ENCODE measurements around the gene NABP2. TPM values are rescaled to one million over a fixed set of nuclear protein-coding genes. Genes with fewer than 3 reads are reported as not detected.

Gene NABP2
- polyA plus RNA-seq, 2 of the 4 experiments (the other 2 are of a cell fraction), result 64.1 to 86.7 TPM

DNA sequence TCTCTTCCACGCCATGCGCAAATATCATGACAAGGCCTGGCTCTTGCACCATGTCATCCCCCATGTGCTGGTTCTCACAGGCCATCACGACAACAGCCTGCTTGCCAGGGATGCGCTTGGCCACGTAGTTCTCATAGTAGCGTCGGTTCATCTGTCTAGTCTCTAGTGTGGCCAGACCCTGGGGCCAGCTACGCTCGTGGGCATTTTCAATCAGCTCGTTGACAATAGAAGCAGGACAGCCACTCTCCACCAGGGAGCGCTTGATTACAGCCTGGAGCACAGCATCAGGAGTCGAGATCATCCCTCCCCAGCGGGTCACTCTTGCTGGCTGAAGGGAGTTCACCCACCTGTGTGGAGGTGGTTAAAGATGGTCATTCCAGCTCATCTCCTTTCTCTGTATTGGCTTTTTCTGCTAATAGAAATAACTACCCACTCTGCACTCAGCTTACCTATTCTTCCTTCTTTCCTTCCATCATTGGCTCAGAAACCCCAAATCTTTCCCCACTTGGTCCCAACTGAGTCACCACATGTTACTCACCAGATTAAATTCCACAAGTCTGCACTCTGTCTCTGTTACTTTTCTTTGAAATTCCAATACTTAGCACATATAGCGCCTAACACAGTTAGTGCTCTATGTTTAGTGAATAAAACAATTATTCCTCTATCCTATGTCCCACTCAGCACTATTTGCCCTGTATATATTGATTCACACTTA is 17.5 kb upstream of the NABP2 start:
- Histone ChIP-seq H3K4me3 (no peak overlapping the region), H3K4me1 (no peaks in the 10 kb centered on the region), H3K9me3 (no peaks in the 10 kb centered on the region), H3K4me2 (no peak overlapping the region), H3K27ac (no peak overlapping the region)
- ATAC-seq, result peak; percentile 94 to 96
- WGBS (ENCODE audit: missing lambda C conversion rate), result 63% methylated on average over 14 of the region's 14 CpGs
- ChIA-PET CTCF (interaction anchor here (0.6 to 6.1 kb wide), 27 partner anchors 10 to 373 kb away, joined by 3 to 77 read pairs (median 4); partner anchors contain the start of genes ANKRD52, RNF41, SMARCC2 and SPRYD4), POLR2A (interaction anchor here (3.4 kb wide), 1 partner anchor 15 kb away, joined by 34 read pairs; the partner anchor contains the start of gene RNF41)
- no peak for TF ChIP-seq GATA3 (IDR thresholded peaks at IDR 0.05; ENCODE audit: borderline replicate concordance)
- TF ChIP-seq CHD4 (IDR thresholded peaks at IDR 0.05; ENCODE audit: borderline replicate concordance), result no peak
- peak; percentile 45 to 68; a peak in 4 of 5 replicates for TF ChIP-seq RAD21 (conservative IDR thresholded peaks at IDR 0.05 in 1 of 2, IDR thresholded peaks at IDR 0.05 in 1 of 2)
- TF ChIP-seq, protein P1, sequence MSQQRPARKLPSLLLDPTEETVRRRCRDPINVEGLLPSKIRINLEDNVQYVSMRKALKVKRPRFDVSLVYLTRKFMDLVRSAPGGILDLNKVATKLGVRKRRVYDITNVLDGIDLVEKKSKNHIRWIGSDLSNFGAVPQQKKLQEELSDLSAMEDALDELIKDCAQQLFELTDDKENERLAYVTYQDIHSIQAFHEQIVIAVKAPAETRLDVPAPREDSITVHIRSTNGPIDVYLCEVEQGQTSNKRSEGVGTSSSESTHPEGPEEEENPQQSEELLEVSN (IDR thresholded peaks at IDR 0.05; ENCODE audit: borderline replicate concordance, low read depth), result no peak
- TF ChIP-seq PHF8 (IDR thresholded peaks at IDR 0.05; ENCODE audit: borderline replicate concordance, low read depth), result no peak
- TF ChIP-seq SMC3 (IDR thresholded peaks at IDR 0.05), result peak; percentile 46; the same call in 2 of the 3 replicates
- TF ChIP-seq HDAC2 (IDR thresholded peaks at IDR 0.05), result no peak
- no peak for TF ChIP-seq FOXS1 (CRISPR knock-in tag; IDR thresholded peaks at IDR 0.05)
- TF ChIP-seq RFX5 (IDR thresholded peaks at IDR 0.05), result no peak
- TF ChIP-seq ESRRA (IDR thresholded peaks at IDR 0.05; ENCODE audit: borderline replicate concordance, low read length), result no peak
- TF ChIP-seq, protein P2, sequence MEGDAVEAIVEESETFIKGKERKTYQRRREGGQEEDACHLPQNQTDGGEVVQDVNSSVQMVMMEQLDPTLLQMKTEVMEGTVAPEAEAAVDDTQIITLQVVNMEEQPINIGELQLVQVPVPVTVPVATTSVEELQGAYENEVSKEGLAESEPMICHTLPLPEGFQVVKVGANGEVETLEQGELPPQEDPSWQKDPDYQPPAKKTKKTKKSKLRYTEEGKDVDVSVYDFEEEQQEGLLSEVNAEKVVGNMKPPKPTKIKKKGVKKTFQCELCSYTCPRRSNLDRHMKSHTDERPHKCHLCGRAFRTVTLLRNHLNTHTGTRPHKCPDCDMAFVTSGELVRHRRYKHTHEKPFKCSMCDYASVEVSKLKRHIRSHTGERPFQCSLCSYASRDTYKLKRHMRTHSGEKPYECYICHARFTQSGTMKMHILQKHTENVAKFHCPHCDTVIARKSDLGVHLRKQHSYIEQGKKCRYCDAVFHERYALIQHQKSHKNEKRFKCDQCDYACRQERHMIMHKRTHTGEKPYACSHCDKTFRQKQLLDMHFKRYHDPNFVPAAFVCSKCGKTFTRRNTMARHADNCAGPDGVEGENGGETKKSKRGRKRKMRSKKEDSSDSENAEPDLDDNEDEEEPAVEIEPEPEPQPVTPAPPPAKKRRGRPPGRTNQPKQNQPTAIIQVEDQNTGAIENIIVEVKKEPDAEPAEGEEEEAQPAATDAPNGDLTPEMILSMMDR (IDR thresholded peaks at IDR 0.05), result peak; percentile 61
- no peak for TF ChIP-seq ZNF302 (CRISPR knock-in tag; IDR thresholded peaks at IDR 0.05)
- no peak for TF ChIP-seq SREBF2 (IDR thresholded peaks at IDR 0.05)
- TF ChIP-seq HEYL (CRISPR knock-in tag; IDR thresholded peaks at IDR 0.05), result no peak
- TF ChIP-seq, protein P3, sequence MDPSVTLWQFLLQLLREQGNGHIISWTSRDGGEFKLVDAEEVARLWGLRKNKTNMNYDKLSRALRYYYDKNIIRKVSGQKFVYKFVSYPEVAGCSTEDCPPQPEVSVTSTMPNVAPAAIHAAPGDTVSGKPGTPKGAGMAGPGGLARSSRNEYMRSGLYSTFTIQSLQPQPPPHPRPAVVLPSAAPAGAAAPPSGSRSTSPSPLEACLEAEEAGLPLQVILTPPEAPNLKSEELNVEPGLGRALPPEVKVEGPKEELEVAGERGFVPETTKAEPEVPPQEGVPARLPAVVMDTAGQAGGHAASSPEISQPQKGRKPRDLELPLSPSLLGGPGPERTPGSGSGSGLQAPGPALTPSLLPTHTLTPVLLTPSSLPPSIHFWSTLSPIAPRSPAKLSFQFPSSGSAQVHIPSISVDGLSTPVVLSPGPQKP (IDR thresholded peaks at IDR 0.05; ENCODE audit: low read depth, low read length), result no peak
- no peak for TF ChIP-seq JUNB (IDR thresholded peaks at IDR 0.05)
- FAIRE-seq, result no peak
- DNase-seq (ENCODE audit: low read depth in 1 of 2, low spot score in 1 of 2), result peak; percentile 72 to 74

DNA sequence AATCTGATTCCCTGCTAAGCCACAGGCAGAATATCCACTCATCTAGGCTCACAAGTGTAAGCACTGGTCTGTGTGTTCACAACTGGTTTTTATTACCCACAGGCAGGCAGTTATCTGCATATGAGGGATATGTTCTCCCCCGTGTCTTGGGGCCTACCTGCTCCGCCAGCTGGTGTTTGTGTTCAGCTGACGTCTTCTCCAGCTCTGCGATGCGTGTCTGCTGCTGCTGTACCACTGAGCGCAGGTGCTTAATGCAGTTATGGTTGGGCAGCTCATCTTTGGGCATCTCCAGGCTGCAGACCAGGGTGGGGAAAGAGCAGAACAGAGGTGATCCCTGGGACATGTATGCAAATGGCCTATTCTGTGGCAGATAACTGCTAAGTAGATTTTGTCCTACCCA is 16.1 kb upstream of the NABP2 start:
- Histone ChIP-seq H3K4me2 (no peak overlapping the region), H3K4me1 (no peaks in the 10 kb centered on the region), H3K9me3 (no peaks in the 10 kb centered on the region), H3K27ac (no peak overlapping the region), H3K4me3 (no peak overlapping the region)
- CTCF ChIA-PET, result interaction anchor here (0.8 to 6.1 kb wide), 9 partner anchors 9 to 306 kb away, joined by 3 to 77 read pairs (median 5); partner anchors contain the start of genes ANKRD52, COQ10A, RNF41 and SMARCC2
- no peak for DNase-seq (ENCODE audit: low read depth in 1 of 2, low spot score in 1 of 2)
- POLR2A ChIA-PET, result interaction anchor here (0.6 to 3.4 kb wide), 2 partner anchors 14 to 417 kb away, joined by 3 to 34 read pairs; partner anchors contain the start of gene RNF41
- TF ChIP-seq ZSCAN20 (CRISPR knock-in tag; IDR thresholded peaks at IDR 0.05), result no peak
- no peak for TF ChIP-seq MAFK (IDR thresholded peaks at IDR 0.05; ENCODE audit: partially characterized antibody)
- TF ChIP-seq, protein P4, sequence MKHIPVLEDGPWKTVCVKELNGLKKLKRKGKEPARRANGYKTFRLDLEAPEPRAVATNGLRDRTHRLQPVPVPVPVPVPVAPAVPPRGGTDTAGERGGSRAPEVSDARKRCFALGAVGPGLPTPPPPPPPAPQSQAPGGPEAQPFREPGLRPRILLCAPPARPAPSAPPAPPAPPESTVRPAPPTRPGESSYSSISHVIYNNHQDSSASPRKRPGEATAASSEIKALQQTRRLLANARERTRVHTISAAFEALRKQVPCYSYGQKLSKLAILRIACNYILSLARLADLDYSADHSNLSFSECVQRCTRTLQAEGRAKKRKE (CRISPR knock-in tag; IDR thresholded peaks at IDR 0.05; ENCODE audit: low read depth), result no peak
- TF ChIP-seq POLR2A (IDR thresholded peaks at IDR 0.05; ENCODE audit: low read length), result no peak
- TF ChIP-seq, protein P5, sequence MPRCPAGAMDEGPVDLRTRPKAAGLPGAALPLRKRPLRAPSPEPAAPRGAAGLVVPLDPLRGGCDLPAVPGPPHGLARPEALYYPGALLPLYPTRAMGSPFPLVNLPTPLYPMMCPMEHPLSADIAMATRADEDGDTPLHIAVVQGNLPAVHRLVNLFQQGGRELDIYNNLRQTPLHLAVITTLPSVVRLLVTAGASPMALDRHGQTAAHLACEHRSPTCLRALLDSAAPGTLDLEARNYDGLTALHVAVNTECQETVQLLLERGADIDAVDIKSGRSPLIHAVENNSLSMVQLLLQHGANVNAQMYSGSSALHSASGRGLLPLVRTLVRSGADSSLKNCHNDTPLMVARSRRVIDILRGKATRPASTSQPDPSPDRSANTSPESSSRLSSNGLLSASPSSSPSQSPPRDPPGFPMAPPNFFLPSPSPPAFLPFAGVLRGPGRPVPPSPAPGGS (IDR thresholded peaks at IDR 0.05), result no peak
- TF ChIP-seq BHLHE40 (IDR thresholded peaks at IDR 0.05; ENCODE audit: low read depth, low read length), result no peak
- no peak for TF ChIP-seq HOXB5 (CRISPR knock-in tag; IDR thresholded peaks at IDR 0.05)
- no peak for TF ChIP-seq RCOR1 (IDR thresholded peaks at IDR 0.05; ENCODE audit: low read depth, low read length)
- TF ChIP-seq, protein P3 (IDR thresholded peaks at IDR 0.05; ENCODE audit: low read depth, low read length), result no peak
- TF ChIP-seq GATA3 (IDR thresholded peaks at IDR 0.05; ENCODE audit: borderline replicate concordance), result no peak
- TF ChIP-seq RNF2 (IDR thresholded peaks at IDR 0.05; ENCODE audit: borderline replicate concordance, low read depth), result no peak
- no peak for TF ChIP-seq CHD2 (IDR thresholded peaks at IDR 0.05; ENCODE audit: low read length, partially characterized antibody)
- TF ChIP-seq CHD4 (IDR thresholded peaks at IDR 0.05; ENCODE audit: borderline replicate concordance), result no peak
- TF ChIP-seq KDM1A (IDR thresholded peaks at IDR 0.05; ENCODE audit: low read depth), result no peak
- TF ChIP-seq, protein P6, sequence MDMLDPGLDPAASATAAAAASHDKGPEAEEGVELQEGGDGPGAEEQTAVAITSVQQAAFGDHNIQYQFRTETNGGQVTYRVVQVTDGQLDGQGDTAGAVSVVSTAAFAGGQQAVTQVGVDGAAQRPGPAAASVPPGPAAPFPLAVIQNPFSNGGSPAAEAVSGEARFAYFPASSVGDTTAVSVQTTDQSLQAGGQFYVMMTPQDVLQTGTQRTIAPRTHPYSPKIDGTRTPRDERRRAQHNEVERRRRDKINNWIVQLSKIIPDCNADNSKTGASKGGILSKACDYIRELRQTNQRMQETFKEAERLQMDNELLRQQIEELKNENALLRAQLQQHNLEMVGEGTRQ (IDR thresholded peaks at IDR 0.05), result no peak
- no peak for TF ChIP-seq RAD21 (conservative IDR thresholded peaks at IDR 0.05 in 1 of 2, IDR thresholded peaks at IDR 0.05 in 1 of 2)
- no peak for ATAC-seq
- WGBS (ENCODE audit: missing lambda C conversion rate), result 94% methylated on average over 6 of the region's 6 CpGs
- FAIRE-seq, result no peak
